ENCODE results near the gene CCT3.

Gene CCT3

GRCh38 chr1:156284112-156284511, 54.0 kb downstream of the CCT3 start, which contains the start of gene TMEM79:
Gene TMEM79 (plus strand): TSS chr1:156284325. CDS start chr1:156285227, 902 bp downstream.
- Histone ChIP-seq H3K27ac (replicated peaks) (peak within 1 kb of the TSS; percentile 90), H3K4me3 (replicated peaks; ENCODE audit: insufficient read depth, low read length) (peak within 1 kb of the TSS; percentile 82), H3K27me3 (ENCODE audit: insufficient read depth, poor library complexity, severe bottlenecking) (no peaks in the 10 kb centered on the region)
- DNase-seq (ENCODE audit: low read depth in 1 of 2, low spot score in 1 of 2), result no peak
- TF ChIP-seq CTCF (IDR thresholded peaks at IDR 0.05; ENCODE audit: insufficient read depth, low read length) (no peak), SPI1 (IDR thresholded peaks at IDR 0.05; ENCODE audit: borderline replicate concordance, low read depth) (no peak), GABPA (IDR thresholded peaks at IDR 0.05; ENCODE audit: low read depth) (no peak), POLR2AphosphoS5 (IDR thresholded peaks at IDR 0.05; ENCODE audit: low read depth) (no peak), REST (IDR thresholded peaks at IDR 0.05; ENCODE audit: insufficient replicate concordance, low read depth) (no peak)

- peak overlapping the region; percentile 82 for H3K4me3 ChIP-seq (replicated peaks; ENCODE audit: insufficient read depth, low read length)
- peak overlapping the region; percentile 90 for H3K27ac ChIP-seq (replicated peaks)
- no peaks in the 10 kb centered on the region for H3K27me3 ChIP-seq (ENCODE audit: insufficient read depth, poor library complexity, severe bottlenecking)
- no peak for TF ChIP-seq CTCF (IDR thresholded peaks at IDR 0.05; ENCODE audit: insufficient read depth, low read length)
- TF ChIP-seq GABPA (IDR thresholded peaks at IDR 0.05; ENCODE audit: low read depth), result no peak
- no peak for TF ChIP-seq REST (IDR thresholded peaks at IDR 0.05; ENCODE audit: insufficient replicate concordance, low read depth)
- TF ChIP-seq POLR2AphosphoS5 (IDR thresholded peaks at IDR 0.05; ENCODE audit: low read depth), result no peak
- TF ChIP-seq SPI1 (IDR thresholded peaks at IDR 0.05; ENCODE audit: borderline replicate concordance, low read depth), result no peak
- DNase-seq (ENCODE audit: low read depth in 1 of 2, low spot score in 1 of 2), result no peak
Measured at GRCh38 chr1:156283521-156283920, 54.6 kb downstream of the CCT3 start.

GRCh38 chr1:156282479-156283222, 55.4 kb downstream of the CCT3 start, which contains the start of gene SMG5:
Gene SMG5 (minus strand): TSS chr1:156282825. CDS start chr1:156282680, 145 bp downstream.
- TF ChIP-seq POLR2AphosphoS5 (IDR thresholded peaks at IDR 0.05; ENCODE audit: low read depth) (peak; percentile 91; the same call in 1 of the 2 replicates), GABPA (IDR thresholded peaks at IDR 0.05; ENCODE audit: low read depth) (peak; percentile 79), CTCF (IDR thresholded peaks at IDR 0.05; ENCODE audit: insufficient read depth, low read length) (no peak), SPI1 (IDR thresholded peaks at IDR 0.05; ENCODE audit: borderline replicate concordance, low read depth) (peak; percentile 53; the same call in 1 of the 2 replicates), REST (IDR thresholded peaks at IDR 0.05; ENCODE audit: insufficient replicate concordance, low read depth) (peak; percentile 56)
- DNase-seq (ENCODE audit: low read depth in 1 of 2, low spot score in 1 of 2), result peak; percentile 82 to 99
- Histone ChIP-seq H3K27me3 (ENCODE audit: insufficient read depth, poor library complexity, severe bottlenecking) (no peaks in the 10 kb centered on the region), H3K27ac (replicated peaks) (peak within 1 kb of the TSS; percentile 90), H3K4me3 (replicated peaks; ENCODE audit: insufficient read depth, low read length) (peak within 1 kb of the TSS; percentile 82)

Data from HL-60 (cell line).